Stimulated activated CD8-positive, alpha-beta memory T cell treated with anti-CD3 and anti-CD28 coated beads, Interleukin-12 subunit alpha, Interleukin-12 subunit beta, amount 100 ng/mL, for 24 hours (primary cell): ENCODE measurements around the gene BAG5.
"Not testable (repeated sequence)": the region's sequence is repeated elsewhere in the genome, so short reads cannot be mapped to it uniquely, and the experiment has no call there.

ENCODE experiments used
- DNase-seq: peaks from one replicate; pipeline ENCODE4 v3.0.0-alpha.2; 2020; ENCODE audit errors: extremely low read depth

BAG5 gene, protein sequence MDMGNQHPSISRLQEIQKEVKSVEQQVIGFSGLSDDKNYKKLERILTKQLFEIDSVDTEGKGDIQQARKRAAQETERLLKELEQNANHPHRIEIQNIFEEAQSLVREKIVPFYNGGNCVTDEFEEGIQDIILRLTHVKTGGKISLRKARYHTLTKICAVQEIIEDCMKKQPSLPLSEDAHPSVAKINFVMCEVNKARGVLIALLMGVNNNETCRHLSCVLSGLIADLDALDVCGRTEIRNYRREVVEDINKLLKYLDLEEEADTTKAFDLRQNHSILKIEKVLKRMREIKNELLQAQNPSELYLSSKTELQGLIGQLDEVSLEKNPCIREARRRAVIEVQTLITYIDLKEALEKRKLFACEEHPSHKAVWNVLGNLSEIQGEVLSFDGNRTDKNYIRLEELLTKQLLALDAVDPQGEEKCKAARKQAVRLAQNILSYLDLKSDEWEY

GRCh38 chr14:103562429-103563225 is at the start of gene BAG5, which contains the start of gene COA8:
TSS of gene BAG5 (minus strand) at chr14:103562657. CDS start at chr14:103561164, 1,493 bp downstream.
TSS of gene COA8 (plus strand) at chr14:103562960. CDS start at chr14:103563002, 42 bp downstream.
- DNase-seq, result peak; percentile 65

DNA sequence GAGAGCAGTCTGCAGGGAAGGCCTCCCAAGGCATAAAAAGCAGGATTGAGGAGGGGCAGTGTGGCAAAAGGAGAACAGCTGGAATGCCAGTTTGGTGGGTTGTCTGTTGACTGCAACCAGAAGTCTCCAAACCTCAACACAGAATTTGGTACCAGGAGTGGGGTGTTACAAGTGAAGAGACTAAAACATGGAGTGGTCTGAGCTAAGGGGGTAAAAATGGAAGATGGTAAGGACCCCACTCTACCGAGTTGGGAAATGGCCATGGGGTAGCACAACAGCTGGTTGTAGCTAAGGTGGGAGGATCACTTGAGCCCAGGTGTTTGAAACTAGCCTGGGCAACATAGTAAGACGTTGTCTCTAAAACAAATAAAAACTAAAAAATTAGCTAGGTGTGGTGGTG is 48.8 kb upstream of the BAG5 start:
- DNase-seq, result no peak

GRCh38 chr14:103609081-103609480 is 46.6 kb upstream of the BAG5 start:
- not testable (repeated sequence) for DNase-seq

DNA sequence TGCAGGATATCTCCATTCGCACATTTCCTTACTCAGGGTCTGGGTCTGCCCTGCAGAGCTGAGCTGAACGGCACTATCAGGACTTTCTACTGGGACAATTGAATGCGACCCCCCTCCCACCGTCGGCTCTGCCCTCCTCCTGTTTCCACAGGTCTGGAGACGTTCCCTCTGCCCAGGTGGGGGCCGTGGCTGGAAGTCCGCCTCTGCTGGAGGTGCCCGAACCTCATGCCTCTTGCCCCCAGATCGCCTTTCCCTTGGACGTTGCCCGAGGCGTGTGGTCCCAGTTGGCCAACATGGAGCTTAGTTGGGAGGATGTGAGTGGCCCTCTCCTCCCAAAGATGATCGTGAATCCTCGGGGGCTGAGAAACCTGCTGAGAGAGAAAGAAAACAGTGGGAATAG is 45.4 kb upstream of the BAG5 start:
- no peak for DNase-seq

GRCh38 chr14:103606963-103607668 is 44.7 kb upstream of the BAG5 start:
- DNase-seq, result no peak

- DNase-seq, result no peak
Observed at GRCh38 chr14:103604620-103605019, 42.2 kb upstream of the BAG5 start.

DNA sequence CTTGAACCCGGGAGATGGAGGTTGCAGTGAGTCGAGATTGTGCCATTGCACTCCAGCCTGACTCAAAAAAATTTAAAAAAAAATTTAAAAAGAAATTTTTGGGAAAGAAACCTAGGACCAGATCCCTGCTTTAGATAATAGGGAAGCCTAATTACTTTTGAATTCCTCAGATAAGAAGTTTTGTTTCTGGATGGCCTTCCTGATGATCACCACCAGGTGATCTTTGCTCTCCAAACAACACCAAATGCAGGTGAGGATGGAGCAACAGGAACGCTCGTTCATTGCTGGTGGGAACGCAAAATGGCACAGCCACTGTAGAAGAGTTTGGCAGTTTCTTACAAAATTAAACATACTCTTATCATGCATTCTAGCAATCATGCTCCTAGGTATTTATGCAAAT is 38.0 kb upstream of the BAG5 start:
- DNase-seq, result no peak

- DNase-seq, result no peak
Observed at GRCh38 chr14:103597623-103598377, 35.3 kb upstream of the BAG5 start.

GRCh38 chr14:103594265-103594664 is 31.8 kb upstream of the BAG5 start:
- no peak for DNase-seq

- no peak for DNase-seq
Observed at GRCh38 chr14:103593577-103593976, 31.1 kb upstream of the BAG5 start.

DNA sequence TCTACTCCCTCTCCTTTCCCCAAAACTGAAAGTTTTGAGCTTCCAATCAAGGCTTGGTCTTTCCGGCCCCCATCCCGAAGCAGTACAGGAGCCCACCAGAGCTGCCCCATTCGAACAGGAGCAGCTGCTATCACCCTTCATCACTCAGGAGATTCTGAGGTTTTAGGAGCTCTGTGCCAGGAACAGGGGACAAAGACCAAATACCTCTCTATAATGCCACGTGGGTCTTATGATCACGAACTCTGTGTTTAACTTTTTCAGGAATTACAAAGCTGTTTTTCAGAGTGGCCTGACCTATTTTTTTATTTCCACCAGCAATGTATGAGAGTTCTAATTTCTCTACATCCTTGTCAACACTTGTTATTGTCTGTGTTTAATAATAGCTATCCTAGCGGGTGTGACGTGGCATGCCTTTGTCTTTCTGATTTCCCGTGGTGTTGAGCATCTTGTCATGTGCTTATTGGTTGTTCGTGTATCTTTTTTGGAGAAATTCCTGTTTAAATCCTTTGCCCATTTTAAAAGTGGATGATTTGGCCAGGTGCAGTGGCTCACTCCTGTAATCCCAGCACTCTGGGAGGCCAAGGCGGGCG is 22.0 kb upstream of the BAG5 start:
- no peak for DNase-seq

- DNase-seq, result no peak
Observed at GRCh38 chr14:103581954-103582703, 19.7 kb upstream of the BAG5 start.

GRCh38 chr14:103581206-103581605 is 18.7 kb upstream of the BAG5 start:
- DNase-seq, result no peak

DNA sequence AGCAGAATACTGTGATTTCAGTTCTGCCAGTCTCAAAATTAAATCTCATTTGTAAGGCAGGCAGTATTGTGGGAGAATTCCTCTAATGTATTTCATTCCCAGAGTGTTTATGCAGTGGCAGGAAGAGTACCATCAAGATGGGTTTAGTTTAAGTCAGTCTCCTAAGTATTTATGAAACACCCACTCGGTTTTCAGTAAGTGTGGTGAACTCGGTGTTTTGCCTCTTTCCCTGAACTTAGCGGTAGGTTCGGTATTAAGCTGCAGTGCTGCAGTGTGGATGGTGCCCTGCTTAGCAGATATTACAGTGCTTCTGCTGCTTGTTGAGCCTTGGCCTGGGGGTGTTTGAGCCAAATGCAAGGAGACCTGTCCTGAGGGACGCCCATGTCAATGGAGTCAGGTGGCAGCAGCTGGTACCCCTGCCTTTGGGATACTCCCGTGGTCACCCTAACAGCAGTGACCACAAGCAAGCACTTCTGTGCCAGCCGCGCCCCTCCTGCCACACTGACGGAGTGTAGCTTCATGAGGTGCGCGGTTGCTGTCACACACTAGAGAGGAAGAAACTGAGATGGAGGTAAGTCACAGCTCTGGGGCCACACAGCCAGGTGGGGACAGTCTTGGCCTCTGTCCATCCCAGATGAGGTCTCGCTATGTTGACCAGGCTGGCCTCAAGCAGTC is 16.1 kb upstream of the BAG5 start:
- DNase-seq, result no peak

- no peak for DNase-seq
Observed at GRCh38 chr14:103576371-103577024, 14.0 kb upstream of the BAG5 start.

GRCh38 chr14:103574707-103575285 is 12.3 kb upstream of the BAG5 start:
- no peak for DNase-seq

DNA sequence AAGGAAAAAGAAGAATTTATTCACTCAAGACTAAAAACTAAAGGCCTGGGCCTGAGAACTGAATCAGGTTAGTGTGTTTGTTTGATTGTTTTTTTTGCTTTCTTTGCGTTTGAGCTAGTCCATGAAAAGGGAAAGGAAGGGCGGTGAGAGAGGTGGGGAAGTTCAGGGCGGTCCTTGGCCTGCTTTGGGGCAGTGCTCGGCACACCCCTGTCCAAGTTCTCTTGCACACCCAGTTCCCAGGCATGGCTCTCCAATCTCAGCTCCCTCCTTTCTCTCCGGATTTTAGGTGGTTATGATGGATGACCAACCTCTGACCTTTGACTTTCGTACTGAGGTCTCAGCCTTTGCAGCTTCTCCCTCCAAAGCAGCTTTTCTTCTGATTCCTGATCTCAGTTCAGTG is 11.6 kb upstream of the BAG5 start:
- no peak for DNase-seq

DNA sequence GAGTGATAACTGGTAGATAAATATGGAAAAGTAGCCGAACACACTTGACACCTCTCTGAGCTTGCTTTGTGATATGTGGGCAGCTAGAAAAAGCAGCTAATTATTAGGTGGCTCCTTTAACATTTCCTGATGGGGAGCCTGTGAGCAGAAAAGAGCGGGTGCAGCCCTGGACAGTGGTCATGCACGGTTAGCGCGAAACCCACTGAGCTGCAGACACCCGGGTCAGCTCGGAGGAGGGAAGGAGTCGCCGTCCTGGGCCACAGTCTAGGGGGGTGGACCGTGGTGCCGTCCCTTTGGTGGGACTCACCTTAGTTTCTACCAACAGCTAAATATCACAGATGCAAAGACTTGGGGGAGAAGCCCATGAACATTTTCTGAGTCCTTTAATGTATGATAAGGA is 7.0 kb upstream of the BAG5 start:
- DNase-seq, result no peak

- DNase-seq, result no peak
Observed at GRCh38 chr14:103568952-103569351, 6.5 kb upstream of the BAG5 start.
